HG02852 (cell line): Measurements from ENCODE around the gene FTO.

Source experiments
- ATAC-seq: cut with Tn5 transposase; IDR thresholded peaks from one replicate; pipeline ENCODE4 v1.9.1; 2021; ENCODE audit warnings: mild to moderate bottlenecking, moderate library complexity; ENCODE audit not compliant: unreplicated experiment

The FTO gene

GRCh38 chr16:53893731-53894435, 189.9 kb downstream of the FTO start:
- ATAC-seq: no peak

GRCh38 chr16:53894686-53895085, 190.7 kb downstream of the FTO start:
- ATAC-seq: no peak

- ATAC-seq: no peak
Measured at GRCh38 chr16:53895433-53895832, 191.5 kb downstream of the FTO start.

GRCh38 chr16:53895851-53896250, 191.9 kb downstream of the FTO start:
- ATAC-seq: no peak

DNA sequence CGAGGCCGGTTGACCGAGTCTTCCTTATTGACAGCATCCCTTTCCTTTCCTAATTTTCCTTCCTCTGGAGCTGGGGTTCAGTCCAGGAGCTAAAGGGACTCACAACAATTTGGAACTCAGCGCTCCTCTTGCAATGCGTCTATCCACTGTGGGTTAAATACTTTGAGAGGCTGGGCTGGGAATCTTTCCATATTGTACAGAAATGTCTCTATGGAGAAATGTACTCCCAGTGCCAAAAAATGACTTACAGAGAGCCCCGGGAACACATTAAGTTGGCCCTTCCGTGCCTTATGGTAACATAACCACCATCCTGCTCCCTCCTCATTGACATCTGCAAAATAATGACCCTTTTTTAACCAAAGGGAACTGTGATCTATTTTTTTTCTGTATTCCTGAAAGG, 192.8 kb downstream of the FTO start:
- ATAC-seq: no peak

DNA sequence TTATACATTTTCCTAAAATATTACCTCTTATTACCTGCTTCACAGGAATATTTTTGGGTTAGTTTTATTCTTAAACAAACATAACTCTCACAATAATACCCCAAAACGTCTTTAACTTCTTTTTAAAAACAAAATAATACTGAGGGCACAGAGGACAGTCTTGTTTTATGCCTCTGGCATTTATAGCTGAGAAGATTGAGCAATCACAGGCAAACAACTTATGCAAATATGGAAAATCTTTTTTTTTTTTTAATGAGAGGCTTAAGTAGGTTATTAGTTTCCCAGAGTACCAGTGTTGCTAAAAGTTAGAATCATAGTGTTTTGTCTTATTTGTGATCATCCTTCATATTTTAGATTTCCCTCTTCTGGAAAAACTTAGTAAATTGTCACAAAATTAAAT, 195.0 kb downstream of the FTO start:
- no peak for ATAC-seq

DNA sequence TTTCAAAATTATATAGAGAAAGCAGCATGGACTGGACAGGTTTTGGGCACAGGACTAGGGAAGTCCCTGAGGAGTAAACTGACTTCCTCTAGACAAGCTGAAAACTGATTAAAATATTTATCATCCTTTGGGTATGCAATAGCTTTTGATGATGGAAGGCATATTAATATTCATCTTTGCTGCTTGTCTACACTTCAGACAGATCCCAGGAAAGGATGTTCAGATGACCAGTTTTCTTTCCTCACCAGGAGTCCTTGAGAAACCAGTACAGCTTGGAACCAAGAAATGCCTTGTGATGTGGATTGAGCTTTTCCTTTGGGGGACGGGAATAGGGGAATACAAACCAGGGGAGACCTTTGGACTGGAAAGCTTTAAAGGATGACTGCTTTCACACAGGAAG, 195.5 kb downstream of the FTO start:
- no peak for ATAC-seq

DNA sequence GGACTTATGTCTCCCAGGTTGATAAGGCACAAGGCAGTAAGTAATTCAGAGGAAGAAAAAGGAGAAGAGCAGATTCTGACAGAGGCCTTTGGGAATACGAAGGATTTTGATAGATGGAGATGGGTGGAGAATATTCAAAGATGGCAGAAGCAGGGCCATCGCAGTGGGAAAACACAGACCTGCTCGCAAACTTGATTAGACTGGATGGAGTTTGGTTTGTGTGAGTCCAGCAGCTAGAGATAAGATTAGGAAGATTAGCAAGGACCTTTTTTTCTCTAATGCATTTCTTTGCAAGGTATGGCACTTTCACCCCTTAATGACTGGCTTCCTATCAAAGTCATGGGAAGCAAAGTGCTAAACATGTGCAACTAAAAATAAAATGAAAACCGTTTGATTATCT, 196.7 kb downstream of the FTO start:
- ATAC-seq: no peak

DNA sequence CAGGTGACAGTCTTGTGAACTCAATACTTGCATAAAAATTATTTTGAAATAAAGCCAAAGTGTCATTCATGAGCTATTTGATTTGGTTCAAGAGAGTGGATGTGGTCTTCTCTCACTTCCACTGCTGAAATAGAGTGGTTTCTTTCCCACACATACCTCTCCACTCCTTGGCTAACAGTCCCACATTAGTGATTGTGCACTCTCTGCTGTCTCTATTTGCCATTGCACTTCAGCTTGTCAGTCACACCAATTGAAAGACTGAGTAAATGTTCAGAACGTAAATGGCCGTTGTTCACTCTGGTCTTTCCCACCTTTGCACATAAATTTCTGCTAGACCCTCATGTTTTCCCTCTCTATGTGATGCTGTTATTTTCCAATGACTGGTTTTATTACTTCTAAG, 197.5 kb downstream of the FTO start:
- no peak for ATAC-seq

- no peak for ATAC-seq
Measured at GRCh38 chr16:53904533-53904932, 200.6 kb downstream of the FTO start.

- ATAC-seq: no peak
Measured at GRCh38 chr16:53905028-53905427, 201.1 kb downstream of the FTO start.

GRCh38 chr16:53908731-53909130, 204.8 kb downstream of the FTO start:
- ATAC-seq: no peak

GRCh38 chr16:53910990-53911389, 207.0 kb downstream of the FTO start:
- ATAC-seq: no peak

- ATAC-seq: no peak
Measured at GRCh38 chr16:53911513-53911912, 207.6 kb downstream of the FTO start.

DNA sequence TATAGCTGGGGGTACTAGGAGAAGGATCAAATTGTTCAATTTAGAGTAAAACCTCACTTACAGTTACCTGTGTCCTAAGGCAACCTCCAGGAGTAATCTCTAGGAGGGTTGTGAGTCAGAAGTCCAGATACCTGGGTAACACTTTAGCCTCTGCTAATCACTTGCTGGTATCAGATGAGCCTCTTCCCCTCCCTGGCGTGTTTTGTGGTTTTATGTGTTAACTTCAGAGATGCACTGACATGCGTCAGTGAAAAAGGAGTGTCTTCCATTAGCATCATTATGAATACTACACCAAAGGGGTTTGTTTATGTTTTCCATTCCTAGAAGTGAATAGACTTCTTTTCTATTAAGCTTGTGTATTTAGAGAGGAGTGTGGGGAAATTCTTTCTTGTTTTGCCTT, 208.2 kb downstream of the FTO start:
- ATAC-seq: no peak

DNA sequence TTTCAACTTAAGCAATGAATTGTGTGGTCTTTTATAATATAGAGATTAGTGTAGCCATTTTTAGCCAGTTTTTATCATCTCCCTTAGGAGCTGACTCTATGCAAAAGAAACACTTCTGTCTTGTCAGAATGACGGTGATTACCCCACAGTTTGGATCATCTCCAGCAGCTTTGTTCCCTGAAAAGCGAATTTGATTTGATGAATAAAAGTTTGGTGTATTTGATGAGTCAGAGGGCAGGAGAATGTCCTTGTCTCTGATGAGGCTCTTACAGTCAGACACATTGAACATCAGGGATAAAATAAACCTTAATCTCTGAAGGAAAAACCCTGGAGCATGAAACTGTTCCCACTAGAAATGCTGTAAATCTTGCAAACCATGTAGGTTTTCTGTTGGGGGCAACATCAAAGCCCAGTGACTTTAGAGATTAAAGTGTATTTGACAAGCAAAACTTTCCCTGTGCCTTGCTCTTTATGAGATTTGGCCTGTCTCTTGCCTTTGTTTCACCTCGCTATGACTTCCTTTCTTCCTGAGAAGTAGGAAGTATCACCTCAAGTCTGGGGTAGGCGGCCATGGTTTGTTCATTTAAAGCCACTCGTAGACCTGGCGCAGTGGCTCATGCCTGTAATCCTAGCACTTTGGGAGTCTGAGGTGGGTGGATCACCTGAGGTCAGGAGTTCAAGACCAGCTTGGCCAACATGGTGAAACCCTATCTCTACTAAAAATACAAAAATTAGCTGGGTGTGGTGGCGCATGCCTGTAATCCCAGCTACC, 209.3 kb downstream of the FTO start:
- no peak for ATAC-seq

DNA sequence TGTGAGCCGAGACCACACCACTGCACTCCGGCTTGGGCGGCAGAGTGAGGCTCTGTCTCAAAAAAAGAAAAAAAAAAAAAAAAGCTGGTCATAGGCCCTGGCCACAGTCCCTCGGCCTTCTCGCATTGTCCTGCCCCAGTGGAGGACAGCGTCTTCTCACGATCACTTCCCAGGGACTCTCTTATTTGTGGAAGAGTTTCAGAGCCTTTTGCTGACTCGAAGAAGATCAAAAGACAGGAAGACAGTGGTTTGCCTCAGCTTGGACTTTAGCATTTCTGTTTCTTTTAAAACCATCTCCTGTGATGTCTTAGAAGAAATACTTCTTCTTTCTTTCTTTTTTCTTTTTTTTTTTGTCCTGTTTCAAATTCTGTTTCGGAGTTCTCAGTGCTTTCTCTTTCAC, 210.0 kb downstream of the FTO start:
- ATAC-seq: no peak

GRCh38 chr16:53914736-53915135, 210.8 kb downstream of the FTO start:
- ATAC-seq: no peak

GRCh38 chr16:53915452-53916160, 211.7 kb downstream of the FTO start:
- no peak for ATAC-seq

DNA sequence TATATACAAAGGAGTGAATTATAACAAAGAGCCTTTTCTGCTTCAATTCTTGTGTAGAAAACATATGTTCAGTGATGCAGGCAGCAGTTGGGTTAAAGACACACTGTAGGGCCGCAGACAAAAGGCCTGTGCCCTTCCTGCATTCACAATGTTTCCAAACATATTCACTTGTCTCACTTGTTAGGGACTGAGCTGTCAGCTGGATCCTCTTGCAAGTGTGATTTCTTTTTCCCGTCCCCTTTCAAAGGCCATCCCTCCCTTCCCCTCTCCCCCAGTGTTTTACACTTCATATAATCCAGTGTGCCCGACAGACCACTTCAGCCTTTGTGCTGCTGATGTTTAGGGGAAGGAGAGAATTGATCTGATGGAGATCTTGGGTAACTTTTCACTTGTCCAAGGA, 217.0 kb downstream of the FTO start:
- no peak for ATAC-seq

GRCh38 chr16:53922067-53922806, 218.3 kb downstream of the FTO start:
- ATAC-seq: no peak
